T-helper 1 cell (primary cell): ENCODE data around the gene D2HGDH.
A peak's percentile ranks its signal among the peaks of the same experiment; 100 is the strongest.

Source experiments
- DNase-seq, 5 donors: peaks; one replicate each; pipeline ENCODE4 v3.0.0-alpha.2; 2012 to 2020
- total RNA-seq, 4 donors: gene quantifications; one replicate each; lab custom pipeline; 2026; lab: John Stamatoyannopoulos, UW

The D2HGDH gene
- total RNA-seq: 39.4 to 59.5 (median 48.9) reads per million in 4 donors

DNA sequence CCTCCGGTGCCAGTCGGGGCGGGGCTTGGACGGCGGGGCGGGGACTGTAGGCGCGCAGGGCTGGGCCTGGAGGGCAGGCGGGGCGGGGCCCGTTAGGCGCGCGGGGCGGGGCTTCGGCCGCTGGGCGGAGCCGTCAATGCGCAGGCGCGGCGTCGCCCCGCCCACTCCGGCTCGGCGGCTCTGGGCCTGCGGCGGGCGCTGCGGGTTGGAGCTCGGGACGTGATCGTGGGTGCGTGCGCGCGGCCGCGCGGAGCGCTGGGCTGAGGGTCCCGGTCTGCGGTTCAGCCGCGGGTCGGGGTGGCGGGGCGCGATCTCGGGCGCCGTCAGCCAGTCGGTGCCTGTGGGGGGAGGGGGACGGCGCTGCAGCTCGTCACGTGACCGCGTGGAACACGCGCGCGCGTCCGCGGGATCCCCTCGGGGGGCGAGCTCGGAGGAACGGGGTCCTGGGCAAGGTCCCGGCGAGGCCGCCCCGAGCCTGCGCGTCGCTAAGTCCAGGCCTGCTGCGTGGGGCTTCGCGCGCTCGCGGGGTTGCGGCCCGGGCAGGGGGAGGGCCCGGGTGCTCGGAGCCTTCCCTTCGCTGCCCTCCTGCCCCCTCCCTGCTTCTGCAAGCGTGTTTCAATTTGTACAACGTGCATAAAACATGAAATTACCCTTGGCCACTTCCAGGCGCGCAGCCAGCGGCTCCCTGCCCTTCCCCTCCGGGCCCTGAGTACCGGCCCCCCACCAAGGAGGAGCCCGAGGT is at the start of gene D2HGDH:
Gene D2HGDH (plus strand): TSS at position 164 of the 742 bp plus-strand sequence. CDS start 595 bp downstream, outside the sequence.
- DNase-seq: peak; percentile 87 to 93 (median 91)

GRCh38 chr2:241686324-241686649 is 48.1 kb upstream of the D2HGDH start:
- DNase-seq: peak in 1 of 5 donors; percentile 28

GRCh38 chr2:241686650-241687425 is 47.6 kb upstream of the D2HGDH start, which contains the start of gene DTYMK:
Gene DTYMK (minus strand): TSS chr2:241686815. CDS start chr2:241686783, 32 bp downstream.
- peak; percentile 90 to 97 (median 93) for DNase-seq

DNA sequence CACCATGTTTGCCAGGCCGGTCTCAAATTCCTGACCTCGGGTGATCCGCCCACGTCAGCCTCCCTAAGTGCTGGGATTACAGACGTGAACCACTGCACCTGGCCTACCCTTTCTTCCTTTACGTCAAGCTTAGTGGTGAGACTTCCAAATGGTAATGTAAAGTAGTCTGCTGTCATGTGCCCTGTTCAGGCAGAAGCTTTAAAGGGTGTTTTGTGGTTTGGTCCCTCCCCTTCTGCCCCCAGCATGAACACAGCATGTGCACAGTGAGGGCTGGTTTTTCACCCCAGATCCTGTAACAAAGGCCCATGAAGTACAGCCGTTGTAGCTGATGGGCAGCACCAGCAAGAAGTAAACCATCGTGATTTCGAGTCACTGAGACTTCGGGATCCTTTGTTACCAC is 45.1 kb upstream of the D2HGDH start:
- no peak for DNase-seq

DNA sequence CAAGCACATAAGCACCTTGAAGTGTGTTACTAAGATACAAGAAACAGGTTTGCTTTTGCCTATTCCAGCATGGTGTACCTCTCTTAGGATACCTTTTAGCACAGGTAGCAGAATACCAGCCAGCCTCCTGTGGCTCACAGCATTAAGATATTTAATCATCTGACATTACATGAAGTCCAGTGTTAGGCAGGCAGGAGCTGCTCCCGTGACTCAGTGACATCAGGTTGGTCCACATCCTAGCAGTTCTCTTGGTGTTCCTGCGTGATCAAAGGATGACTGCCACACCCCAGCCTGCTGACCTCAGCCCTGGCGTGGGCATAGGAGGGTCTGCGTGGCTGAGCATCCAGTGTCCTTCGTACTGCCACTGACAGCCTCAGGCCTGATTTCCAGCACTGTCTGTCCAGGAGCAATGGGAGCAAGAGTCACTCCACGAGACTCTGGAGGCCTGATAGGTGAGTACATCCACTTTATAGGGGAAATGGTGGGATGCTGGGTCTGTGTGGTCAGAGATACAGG is 44.2 kb upstream of the D2HGDH start:
- DNase-seq: no peak

- no peak for DNase-seq
These were observed 42.0 kb upstream of the D2HGDH start for GRCh38 chr2:241692448-241692847.

GRCh38 chr2:241695651-241696050 is 38.8 kb upstream of the D2HGDH start:
- DNase-seq: no peak

DNA sequence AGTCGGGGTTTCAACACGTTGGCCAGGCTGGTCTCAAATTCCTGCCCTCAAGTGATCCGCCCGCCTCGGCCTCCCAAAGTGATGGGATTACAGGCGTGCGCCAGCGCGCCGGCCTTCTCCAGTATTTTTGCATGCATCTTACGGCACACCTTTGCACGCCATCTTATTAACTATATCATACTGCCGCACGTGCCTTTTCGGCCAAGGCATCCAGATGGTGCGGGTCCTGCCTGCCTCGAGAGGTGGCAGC is 33.4 kb upstream of the D2HGDH start:
- no peak for DNase-seq

DNA sequence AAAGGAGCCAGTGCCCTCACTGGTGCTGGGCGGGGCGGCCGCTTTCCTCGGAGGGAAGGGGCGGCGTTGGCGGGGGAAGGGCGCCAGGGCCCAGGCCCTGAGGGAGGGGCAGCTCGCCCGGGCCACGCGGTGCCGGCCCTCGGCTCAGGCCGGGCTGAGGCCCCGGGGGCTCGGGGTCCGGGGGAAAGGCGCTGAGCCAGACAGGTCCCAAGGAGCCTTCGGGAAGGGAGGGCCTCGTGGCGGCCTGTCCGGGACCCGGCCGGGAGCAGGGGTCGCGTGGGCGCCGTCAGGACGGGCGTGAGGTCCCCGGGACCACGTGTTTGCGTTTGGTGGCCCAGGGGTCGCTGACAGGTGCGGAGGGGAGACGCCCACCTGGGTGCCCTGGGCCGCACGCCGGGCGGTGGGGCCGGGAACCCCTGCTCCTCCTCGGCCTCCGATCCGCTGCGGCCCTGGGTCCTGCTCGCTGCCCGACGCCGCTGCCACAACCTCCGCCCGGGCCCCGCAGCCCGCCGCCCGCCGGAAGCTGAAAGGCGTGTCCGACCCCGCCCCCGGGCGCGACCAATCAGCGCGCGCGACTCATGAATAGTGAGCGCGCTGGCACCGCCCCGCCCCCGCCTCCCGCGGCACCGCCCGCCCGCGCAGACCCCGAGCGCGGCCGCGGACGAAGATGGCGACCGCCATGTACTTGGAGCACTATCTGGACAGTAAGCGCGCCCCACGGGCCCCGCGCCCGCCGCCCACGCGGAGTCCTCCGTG is 32.9 kb upstream of the D2HGDH start, which contains the start of gene ING5:
Gene ING5 (plus strand): TSS at position 641 of the 756 bp plus-strand sequence. CDS start 27 bp downstream, at position 668.
- DNase-seq: peak; percentile 92 to 96 (median 93)

DNA sequence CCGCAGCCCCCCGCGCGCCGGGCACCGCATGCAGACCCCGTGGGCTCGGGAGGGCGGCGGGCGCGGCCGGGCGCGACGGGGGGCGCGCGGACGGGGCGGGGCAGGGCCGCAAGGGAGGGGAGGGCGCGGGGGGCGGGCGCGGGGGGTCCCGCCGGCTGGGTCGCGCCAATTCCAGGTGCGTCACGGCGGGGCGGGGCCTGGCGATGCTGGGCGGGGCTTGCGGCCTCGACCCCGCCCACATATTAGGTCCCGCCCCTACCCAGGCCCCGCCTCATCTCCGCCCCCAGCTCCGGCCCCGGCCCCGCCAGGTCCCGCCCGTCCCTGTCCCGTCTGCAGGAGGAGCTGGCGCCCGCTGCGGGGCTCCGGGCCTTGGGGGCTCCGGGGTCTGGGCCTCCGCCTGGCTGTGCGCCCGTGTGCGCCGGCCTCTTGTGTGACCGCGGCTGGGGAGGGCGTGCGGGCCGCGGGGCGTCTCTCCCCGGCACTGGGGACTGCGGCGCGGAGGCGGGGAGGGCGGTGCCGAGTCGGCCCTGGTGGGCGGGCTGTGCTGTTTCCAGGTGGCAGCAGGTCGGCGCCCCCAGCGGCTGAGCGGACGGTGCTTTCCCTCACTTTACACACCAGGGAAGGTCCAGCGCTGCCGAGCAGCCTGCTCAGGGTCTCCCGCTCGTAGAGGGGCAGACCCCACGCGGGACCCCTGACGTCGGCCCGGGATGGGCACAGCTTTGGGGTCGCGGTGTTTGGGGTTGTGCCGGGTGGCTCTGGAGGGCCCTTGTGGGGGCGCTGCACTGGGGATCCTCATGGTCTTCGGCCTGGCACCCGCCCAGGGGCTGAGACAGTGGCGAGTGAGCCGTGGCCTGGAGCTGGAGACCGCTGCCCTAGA is 32.0 kb upstream of the D2HGDH start:
- DNase-seq: peak; percentile 78 to 84 (median 82)

- no peak for DNase-seq
These were observed 31.3 kb upstream of the D2HGDH start for GRCh38 chr2:241703032-241703604.

DNA sequence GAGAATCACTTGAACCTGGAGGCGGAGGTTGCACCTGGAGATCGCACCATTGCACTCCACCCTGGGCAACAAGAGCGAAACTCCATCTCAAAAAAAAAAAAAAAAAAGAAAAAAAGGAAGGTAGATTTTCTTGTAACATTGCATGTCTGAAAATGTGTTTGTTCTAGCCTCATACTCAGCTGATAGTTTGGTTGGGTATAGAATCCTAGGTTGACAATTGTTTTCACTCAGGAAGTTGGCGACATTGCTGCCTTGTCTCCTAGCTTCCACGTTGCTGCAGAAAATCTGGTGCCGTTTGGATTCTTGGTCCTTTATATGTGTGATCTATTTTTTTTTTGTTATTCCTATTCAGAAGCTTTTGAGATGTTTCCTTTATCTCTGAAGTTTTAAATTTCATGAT is 27.9 kb upstream of the D2HGDH start:
- no peak for DNase-seq

DNA sequence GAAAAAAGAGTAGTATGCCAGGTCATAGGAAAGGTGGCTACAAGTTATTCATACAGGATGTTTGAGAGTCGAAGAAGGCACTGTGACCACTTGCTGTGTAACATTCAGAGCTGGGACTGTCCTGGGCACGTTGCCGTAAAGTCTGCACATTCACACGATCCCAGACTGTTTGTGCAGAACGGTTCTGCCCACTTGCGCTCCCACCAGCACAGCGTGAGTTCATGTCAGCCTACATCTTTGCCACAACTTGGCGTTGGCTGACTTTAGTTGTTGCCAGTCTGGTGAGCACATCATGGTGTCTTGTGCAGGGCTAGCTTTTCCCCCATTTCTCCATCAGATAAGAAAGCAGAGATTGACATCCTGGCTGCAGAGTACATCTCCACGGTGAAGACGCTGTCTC is 25.6 kb upstream of the D2HGDH start:
- no peak for DNase-seq

DNA sequence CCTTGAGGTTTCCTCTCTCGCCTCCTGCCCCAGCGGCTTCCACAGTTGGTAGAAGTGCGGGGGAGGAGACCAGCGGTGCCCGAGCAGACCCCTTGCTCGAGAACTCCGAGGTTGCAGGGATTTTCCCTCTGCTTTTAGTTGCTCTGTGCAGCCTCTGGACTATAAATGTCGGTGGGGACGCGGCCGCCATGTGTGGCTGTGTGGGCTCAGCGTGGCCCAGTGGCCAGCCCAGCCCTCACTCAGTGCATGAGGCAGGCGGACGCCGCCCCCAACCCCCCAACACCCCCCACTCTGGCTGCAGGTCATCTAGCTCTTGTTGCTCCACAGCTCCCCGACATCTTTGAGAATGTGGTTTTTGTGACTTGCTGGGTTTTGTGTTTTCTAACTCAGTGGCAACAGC is 15.3 kb upstream of the D2HGDH start:
- DNase-seq: no peak

DNA sequence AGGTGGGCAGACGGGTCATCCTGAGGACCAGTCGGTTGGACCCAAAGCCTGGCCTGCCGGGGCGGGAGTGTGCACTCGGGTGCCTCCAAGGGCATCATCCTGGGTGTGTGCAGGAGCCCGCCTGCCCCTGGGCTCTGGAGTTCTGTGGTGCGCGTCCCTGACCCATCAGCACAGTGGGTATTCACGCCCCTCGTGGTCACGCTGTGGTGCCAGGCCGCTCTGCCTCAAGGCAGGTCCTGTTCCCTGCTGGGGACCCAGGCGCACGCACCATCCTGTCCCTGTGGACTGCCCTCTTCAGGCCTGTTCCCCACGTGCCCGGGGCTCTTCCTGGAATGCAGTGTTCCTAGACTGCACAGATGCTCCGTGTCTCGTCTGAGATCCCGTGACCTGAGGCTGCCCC is 14.3 kb upstream of the D2HGDH start:
- DNase-seq: no peak

DNA sequence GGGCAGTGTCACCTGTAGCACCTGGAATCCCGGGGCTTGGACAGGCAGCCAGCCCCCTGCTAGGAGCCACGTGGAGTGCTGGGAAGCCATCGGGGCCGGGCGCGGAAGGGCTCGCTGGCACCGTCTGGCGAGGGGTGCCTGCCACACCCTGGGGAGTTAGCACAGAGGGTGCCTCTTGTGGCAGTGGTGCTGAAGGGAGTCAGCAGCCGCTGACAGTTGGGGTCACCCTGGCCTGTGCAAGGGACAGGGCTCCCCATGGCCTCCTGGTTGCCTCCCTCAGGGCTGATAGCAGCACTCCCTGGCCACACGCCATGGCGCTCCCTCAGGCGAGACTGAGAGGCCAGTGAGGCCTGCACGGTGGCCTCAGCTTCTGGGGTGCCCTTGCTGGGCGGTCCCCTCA is 13.9 kb upstream of the D2HGDH start:
- DNase-seq: no peak

DNA sequence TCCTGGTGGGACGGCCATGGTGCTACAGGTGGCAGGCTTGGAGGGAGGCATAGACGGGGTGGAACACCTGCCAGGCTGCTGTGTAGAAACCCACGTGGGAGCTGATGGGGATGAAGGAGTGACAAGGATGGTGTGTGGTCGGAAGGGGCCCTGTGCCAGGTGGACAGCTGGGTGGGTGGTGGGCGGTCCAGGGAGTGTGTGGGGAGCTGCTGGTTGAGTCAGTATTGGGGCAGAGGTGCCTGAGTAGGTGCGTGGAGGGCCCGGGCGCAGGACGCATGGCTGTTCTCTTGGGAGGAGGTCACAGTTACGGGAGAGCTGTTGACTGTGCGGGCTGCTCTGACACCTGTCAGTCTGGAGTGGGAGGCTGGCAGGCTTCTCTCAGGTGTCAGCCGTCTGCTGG is 12.6 kb upstream of the D2HGDH start:
- DNase-seq: no peak

DNA sequence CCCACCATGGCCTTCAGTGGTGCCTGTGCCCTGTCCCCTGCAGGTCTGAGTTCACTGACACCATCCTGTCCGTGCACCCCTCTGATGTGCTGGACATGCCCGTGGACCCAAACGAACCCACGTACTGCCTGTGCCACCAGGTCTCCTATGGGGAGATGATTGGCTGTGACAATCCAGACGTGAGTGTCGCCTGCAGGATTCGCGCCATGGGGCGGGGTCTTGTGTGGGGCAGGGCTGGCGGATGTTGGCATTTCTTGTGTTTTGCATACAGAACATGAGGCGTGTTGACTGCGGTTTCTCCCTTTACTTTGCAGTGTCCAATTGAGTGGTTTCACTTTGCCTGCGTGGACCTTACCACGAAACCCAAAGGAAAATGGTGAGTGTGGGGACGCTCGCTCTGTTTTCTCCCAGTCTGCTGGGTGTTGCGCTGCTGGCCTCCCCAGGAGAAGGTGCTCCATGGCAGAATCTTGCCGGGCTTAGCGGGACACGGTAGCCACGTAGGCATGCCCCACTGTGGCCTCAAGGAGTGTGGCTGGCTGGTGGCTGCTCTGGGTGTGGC is 11.5 kb upstream of the D2HGDH start:
- DNase-seq: no peak

DNA sequence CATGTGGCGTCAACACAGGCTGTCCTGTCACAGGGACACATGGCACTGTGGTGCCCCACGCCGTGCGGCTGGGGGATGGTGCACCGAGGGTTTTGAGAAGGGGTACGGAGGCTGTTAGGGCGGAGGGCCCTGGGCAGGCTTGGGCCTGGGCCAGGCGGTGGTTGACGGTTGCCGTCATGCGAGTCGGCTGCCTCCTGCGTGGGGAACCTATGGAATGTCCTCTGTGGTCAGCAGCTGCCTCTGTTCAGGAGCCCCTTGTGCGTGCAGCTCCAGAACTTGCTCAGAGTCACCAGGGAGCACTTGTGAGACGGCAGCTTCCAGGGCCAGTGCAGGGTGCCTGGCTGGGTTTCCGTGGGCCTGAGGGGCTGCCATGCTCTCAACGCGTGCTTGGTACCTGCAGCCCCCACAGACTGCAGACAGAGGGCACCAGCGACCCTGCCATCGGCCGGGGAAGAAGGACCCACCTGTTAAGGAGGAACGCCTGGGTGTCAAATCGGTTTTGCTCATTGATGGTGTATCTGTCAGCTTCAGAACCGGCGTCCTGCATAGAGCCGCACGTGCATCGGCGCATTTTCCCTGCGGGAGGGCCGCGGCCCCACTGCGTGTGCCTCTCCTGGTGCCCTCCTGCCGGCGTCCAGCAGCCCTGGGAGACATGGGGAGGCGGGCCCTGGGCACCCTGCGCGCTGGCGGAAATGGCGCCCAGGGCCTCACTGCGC is 10.0 kb upstream of the D2HGDH start:
- DNase-seq: no peak

- no peak for DNase-seq
These were observed 9.2 kb upstream of the D2HGDH start for GRCh38 chr2:241724975-241725870.
